ENCODE results near the gene PTPRS.
A peak's percentile ranks its signal among the peaks of the same experiment; 100 is the strongest.
"Not testable (repeated sequence)": the region's sequence is repeated elsewhere in the genome, so short reads cannot be mapped to it uniquely, and the experiment has no call there.

The PTPRS gene

DNA sequence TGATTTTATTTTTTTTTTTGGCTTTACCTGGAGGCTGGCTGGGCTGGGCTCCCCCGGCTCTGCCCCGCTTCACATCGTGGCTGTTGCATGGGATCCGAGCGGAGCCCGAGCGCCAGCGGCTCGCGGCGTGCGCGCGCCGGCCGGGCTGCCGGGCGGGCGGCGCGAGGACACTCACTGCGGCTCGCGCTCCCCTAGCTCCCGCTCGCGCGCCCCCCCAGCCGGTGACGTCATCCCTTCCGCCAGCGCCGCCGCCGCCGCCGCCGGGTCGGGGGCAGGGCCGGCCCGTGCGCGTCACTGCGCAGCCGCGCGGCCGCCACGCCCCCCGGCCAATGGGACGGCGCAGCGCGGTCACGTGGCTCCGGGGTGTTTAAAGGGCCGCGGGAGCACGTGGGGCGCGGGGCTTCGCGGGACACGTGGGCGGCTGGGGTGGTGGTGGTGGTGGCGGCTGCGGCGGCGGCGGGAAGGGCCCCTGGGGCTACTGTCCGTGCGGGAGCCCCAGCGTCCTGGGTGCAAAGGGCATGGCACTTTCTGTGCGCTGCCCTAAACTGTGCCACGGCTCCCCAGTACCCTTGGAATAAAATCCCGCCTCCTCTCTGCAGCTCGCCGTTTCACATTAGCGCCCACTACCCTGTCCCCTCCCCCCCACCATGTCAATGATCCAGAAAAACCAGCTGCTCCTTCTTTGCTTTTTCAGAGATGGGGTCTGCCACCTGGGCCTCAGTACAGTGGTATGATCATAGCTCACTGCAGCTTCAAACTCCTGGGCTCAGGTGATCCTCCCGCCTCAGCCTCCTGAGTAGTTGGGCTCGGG, at the start of gene PTPRS:
PTPRS (minus strand) TSS at position 176 of the 811 bp plus-strand sequence. CDS start 54,672 bp downstream, outside the sequence.
- Histone ChIP-seq H3K36me3 (ENCODE audit: control insufficient read depth in 1 of 2, insufficient read depth in 2 of 2, low read length in 2 of 2) (no peaks in the 10 kb centered on the region), H3K27me3 (ENCODE audit: control insufficient read depth in 1 of 2, insufficient read depth in 2 of 2, low read length in 2 of 2) (peaks cover 18 to 28% of the 10 kb centered on the region in 2 donors), H3K4me1 (ENCODE audit: control insufficient read depth in 1 of 2, insufficient read depth in 2 of 2, low read length in 2 of 2) (no peaks in the 10 kb centered on the region), H3K9me3 (ENCODE audit: control insufficient read depth in 1 of 2, low read length in 2 of 2) (no peaks in the 10 kb centered on the region), H3K27ac (ENCODE audit: low read depth, low read length) (no peak within 1 kb of the TSS), H3K9ac (ENCODE audit: low read depth in 1 of 2, low read length in 2 of 2) (no peak within 1 kb of the TSS), H3K4me3 (ENCODE audit: low read depth in 1 of 2, low read length in 2 of 2) (peak within 1 kb of the TSS; percentile 29 to 43)

DNA sequence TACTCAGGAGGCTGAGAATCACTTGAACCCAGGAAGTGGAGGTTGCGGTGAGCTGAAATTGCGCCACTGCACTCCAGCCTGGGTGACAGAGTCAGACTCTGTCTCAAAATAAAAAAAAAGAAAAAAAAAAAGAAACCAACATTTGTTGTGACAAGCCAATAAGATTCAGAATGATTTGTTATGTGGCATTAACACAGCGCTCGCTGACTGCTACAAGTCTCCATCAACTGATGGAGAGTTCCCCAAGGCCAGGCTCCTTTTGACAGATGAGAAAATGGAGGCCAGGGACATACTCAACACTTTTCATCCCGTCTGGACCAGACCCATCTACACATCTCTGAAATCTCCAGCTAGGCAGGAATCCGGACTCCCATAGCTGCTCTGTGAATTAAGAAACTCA, 48.7 kb upstream of the PTPRS start:
- Histone ChIP-seq H3K4me1 (ENCODE audit: control insufficient read depth in 1 of 2, insufficient read depth in 2 of 2, low read length in 2 of 2) (no peaks in the 10 kb centered on the region), H3K4me3 (ENCODE audit: low read depth in 1 of 2, low read length in 2 of 2) (no peak overlapping the region), H3K36me3 (ENCODE audit: control insufficient read depth in 1 of 2, insufficient read depth in 2 of 2, low read length in 2 of 2) (no peaks in the 10 kb centered on the region), H3K27me3 (ENCODE audit: control insufficient read depth in 1 of 2, insufficient read depth in 2 of 2, low read length in 2 of 2) (peaks cover 3 to 5% of the 10 kb centered on the region in 2 donors), H3K27ac (ENCODE audit: low read depth, low read length) (no peak overlapping the region), H3K9me3 (ENCODE audit: control insufficient read depth in 1 of 2, low read length in 2 of 2) (no peaks in the 10 kb centered on the region), H3K9ac (ENCODE audit: low read depth in 1 of 2, low read length in 2 of 2) (no peak overlapping the region)

DNA sequence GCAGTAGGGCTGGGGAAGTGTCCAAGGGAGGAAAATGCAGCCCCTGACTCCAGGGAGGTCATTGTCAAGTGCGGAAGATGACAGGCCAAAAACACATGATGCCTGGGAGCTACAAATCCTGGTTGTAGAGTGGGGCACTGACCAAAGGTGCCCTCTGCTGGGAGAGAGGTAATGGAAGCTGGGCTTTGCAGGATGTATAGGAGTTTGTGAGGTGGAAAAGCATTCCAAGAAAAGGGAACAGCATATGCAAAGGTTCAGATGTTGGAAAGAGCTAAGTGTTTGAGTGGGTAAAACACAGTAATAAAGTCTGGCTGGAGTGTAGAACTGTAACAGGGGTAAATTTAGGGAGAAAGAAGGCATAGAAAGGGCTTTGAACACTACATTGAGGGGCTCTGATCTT, 46.9 kb upstream of the PTPRS start:
- no peaks in the 10 kb centered on the region for H3K4me1 ChIP-seq (ENCODE audit: control insufficient read depth in 1 of 2, insufficient read depth in 2 of 2, low read length in 2 of 2)
- no peaks in the 10 kb centered on the region for H3K36me3 ChIP-seq (ENCODE audit: control insufficient read depth in 1 of 2, insufficient read depth in 2 of 2, low read length in 2 of 2)
- no peak overlapping the region for H3K4me3 ChIP-seq (ENCODE audit: low read depth in 1 of 2, low read length in 2 of 2)
- no peak overlapping the region for H3K9ac ChIP-seq (ENCODE audit: low read depth in 1 of 2, low read length in 2 of 2)
- no peaks in the 10 kb centered on the region for H3K27me3 ChIP-seq (ENCODE audit: control insufficient read depth in 1 of 2, insufficient read depth in 2 of 2, low read length in 2 of 2)
- H3K9me3 ChIP-seq (ENCODE audit: control insufficient read depth in 1 of 2, low read length in 2 of 2): peaks cover 0 to 6% of the 10 kb centered on the region in 2 donors
- H3K27ac ChIP-seq (ENCODE audit: low read depth, low read length): no peak overlapping the region

DNA sequence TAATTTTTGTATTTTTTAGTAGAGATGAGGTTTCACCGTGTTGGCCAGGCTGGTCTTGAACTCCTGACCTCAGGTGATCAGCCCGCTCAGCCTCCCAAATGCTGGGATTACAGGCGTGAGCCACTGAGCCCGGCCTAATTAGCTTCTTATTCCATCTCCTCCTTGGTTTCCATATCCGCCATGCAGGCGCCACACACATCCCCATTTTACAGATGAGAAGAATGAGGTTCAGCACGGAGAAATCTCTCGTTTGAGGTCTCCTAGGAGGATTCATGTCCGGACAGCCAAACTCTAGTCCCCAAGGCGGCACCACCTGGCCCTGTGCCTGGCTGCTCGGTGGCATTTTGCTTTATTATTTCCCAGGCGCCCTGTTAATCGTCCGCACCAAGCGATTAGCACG, 46.2 kb upstream of the PTPRS start:
- Histone ChIP-seq H3K4me1 (ENCODE audit: control insufficient read depth in 1 of 2, insufficient read depth in 2 of 2, low read length in 2 of 2) (no peaks in the 10 kb centered on the region), H3K27me3 (ENCODE audit: control insufficient read depth in 1 of 2, insufficient read depth in 2 of 2, low read length in 2 of 2) (no peaks in the 10 kb centered on the region), H3K36me3 (ENCODE audit: control insufficient read depth in 1 of 2, insufficient read depth in 2 of 2, low read length in 2 of 2) (no peaks in the 10 kb centered on the region), H3K27ac (ENCODE audit: low read depth, low read length) (no peak overlapping the region), H3K9ac (ENCODE audit: low read depth in 1 of 2, low read length in 2 of 2) (no peak overlapping the region), H3K9me3 (ENCODE audit: control insufficient read depth in 1 of 2, low read length in 2 of 2) (peaks cover 0 to 9% of the 10 kb centered on the region in 2 donors), H3K4me3 (ENCODE audit: low read depth in 1 of 2, low read length in 2 of 2) (no peak overlapping the region)

DNA sequence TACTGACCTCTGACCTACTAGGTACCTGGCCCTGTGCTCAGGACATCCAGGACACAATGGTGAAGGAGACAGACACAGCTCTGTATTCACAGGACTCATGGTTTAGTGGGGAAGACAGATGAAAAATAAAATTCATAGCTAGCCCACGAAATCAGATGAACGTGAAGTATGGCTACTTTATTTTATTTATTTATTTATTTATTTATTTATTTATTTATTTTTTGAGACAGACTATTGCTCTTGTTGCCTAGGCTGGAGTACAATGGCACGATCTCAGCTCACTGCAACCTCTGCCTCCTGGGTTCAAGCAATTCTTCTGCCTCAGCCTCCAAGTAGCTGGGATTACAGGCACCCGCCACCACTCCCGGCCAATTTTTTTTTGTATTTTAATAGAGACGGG, 40.6 kb upstream of the PTPRS start:
- not testable (repeated sequence) for H3K36me3 ChIP-seq (ENCODE audit: control insufficient read depth in 1 of 2, insufficient read depth in 2 of 2, low read length in 2 of 2); H3K4me3 ChIP-seq (ENCODE audit: low read depth in 1 of 2, low read length in 2 of 2); H3K27ac ChIP-seq (ENCODE audit: low read depth, low read length); H3K9ac ChIP-seq (ENCODE audit: low read depth in 1 of 2, low read length in 2 of 2); H3K4me1 ChIP-seq (ENCODE audit: control insufficient read depth in 1 of 2, insufficient read depth in 2 of 2, low read length in 2 of 2); H3K27me3 ChIP-seq (ENCODE audit: control insufficient read depth in 1 of 2, insufficient read depth in 2 of 2, low read length in 2 of 2)
- peaks cover 0 to 10% of the 10 kb centered on the region in 2 donors for H3K9me3 ChIP-seq (ENCODE audit: control insufficient read depth in 1 of 2, low read length in 2 of 2)

DNA sequence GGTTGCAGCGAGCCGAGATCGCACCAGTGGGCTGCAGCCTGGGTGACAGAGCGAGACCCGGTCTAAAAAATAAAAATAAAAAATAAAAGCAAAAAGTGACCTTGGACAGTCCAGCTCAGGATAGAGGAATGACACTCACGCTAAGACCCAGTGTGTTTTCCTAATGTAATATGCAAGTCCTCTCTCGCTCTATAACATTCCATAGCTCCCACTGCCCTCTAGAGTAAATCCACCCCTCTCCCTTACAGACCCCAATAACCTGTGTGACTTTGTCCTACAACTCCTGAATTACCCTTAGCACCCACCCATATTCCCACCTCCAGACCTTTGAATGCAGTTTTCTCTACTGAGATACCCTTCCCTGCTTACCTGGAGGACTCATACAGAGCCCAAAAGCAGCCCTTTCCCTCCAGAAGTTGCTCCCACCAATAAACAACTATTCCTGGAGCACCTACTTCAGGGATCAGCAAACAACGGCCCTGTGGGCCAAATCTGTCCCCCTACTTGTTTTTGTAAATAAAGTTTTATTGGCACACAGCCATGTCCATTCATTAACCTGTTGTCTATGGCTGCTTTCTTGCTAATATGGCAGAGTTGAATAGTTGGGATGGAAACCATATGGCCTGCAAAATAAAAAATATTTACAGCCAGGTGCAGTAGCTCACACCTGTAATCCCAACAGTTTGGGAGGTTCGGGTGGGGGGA, 39.8 kb upstream of the PTPRS start:
- H3K36me3 ChIP-seq (ENCODE audit: control insufficient read depth in 1 of 2, insufficient read depth in 2 of 2, low read length in 2 of 2): no peaks in the 10 kb centered on the region
- peaks cover 0 to 10% of the 10 kb centered on the region in 2 donors for H3K9me3 ChIP-seq (ENCODE audit: control insufficient read depth in 1 of 2, low read length in 2 of 2)
- H3K27ac ChIP-seq (ENCODE audit: low read depth, low read length): no peak overlapping the region
- no peaks in the 10 kb centered on the region for H3K4me1 ChIP-seq (ENCODE audit: control insufficient read depth in 1 of 2, insufficient read depth in 2 of 2, low read length in 2 of 2)
- no peaks in the 10 kb centered on the region for H3K27me3 ChIP-seq (ENCODE audit: control insufficient read depth in 1 of 2, insufficient read depth in 2 of 2, low read length in 2 of 2)
- H3K9ac ChIP-seq (ENCODE audit: low read depth in 1 of 2, low read length in 2 of 2): no peak overlapping the region
- H3K4me3 ChIP-seq (ENCODE audit: low read depth in 1 of 2, low read length in 2 of 2): no peak overlapping the region

DNA sequence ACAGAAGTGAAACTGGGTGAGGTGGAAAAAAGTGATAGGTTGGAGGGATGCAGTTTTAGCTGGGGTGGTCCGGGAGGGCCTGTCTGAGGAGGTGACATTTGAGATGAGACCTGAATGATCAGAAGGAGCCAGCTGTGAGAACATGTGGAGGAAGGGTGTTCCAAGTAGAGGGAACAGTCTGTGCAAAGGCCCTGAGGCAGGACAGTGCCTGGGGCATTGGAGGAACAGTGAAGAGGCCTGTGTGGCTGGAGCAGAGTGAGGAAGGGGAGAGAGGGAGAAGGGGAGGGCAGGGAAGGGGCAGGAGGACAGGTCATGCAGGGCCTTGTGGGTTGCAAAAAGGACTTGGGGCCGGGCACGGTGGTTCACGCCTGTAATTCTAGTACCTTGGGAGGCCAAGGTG, 36.3 kb upstream of the PTPRS start:
- Histone ChIP-seq H3K9me3 (ENCODE audit: control insufficient read depth in 1 of 2, low read length in 2 of 2) (peaks cover 0 to 8% of the 10 kb centered on the region in 2 donors), H3K27ac (ENCODE audit: low read depth, low read length) (no peak overlapping the region)

DNA sequence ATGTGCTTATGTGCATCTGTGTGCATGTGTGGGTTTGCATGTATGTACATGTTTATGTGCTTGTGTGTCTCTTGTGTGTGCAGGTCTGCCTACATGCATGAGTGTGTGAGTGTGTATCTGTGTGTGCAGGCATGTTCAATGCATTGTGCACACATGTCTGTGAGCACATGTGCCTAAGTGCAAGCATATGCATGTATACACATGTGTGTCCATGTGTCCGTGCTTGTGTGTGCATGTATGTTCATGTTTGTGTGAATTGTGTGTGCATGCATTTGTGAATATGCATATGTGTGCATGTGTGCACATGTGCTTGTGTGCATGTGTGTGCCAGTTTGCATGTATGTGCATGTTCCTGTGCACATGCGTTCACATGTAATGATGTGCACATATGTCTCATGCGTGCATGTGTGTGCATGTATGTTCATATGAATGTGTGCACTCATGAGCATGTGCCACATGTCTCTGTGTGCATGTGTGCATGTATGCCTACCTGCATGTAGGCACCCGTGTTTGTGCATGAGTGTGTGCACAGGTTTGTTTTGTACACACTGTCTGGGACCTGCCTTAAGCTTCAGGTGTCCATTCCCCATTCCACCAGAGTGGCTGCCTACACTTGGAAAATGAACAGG, 32.1 kb upstream of the PTPRS start:
- Histone ChIP-seq H3K4me3 (ENCODE audit: low read depth in 1 of 2, low read length in 2 of 2) (no peak overlapping the region), H3K9ac (ENCODE audit: low read depth in 1 of 2, low read length in 2 of 2) (no peak overlapping the region), H3K9me3 (ENCODE audit: control insufficient read depth in 1 of 2, low read length in 2 of 2) (peaks cover 0 to 6% of the 10 kb centered on the region in 2 donors), H3K27ac (ENCODE audit: low read depth, low read length) (no peak overlapping the region), H3K36me3 (ENCODE audit: control insufficient read depth in 1 of 2, insufficient read depth in 2 of 2, low read length in 2 of 2) (no peaks in the 10 kb centered on the region), H3K4me1 (ENCODE audit: control insufficient read depth in 1 of 2, insufficient read depth in 2 of 2, low read length in 2 of 2) (no peaks in the 10 kb centered on the region), H3K27me3 (ENCODE audit: control insufficient read depth in 1 of 2, insufficient read depth in 2 of 2, low read length in 2 of 2) (no peaks in the 10 kb centered on the region)

More for the DNA sequence above, 36.3 kb upstream of the PTPRS start:
- Histone ChIP-seq H3K27me3 (ENCODE audit: control insufficient read depth in 1 of 2, insufficient read depth in 2 of 2, low read length in 2 of 2) (no peaks in the 10 kb centered on the region), H3K4me1 (ENCODE audit: control insufficient read depth in 1 of 2, insufficient read depth in 2 of 2, low read length in 2 of 2) (no peaks in the 10 kb centered on the region), H3K9ac (ENCODE audit: low read depth in 1 of 2, low read length in 2 of 2) (no peak overlapping the region), H3K36me3 (ENCODE audit: control insufficient read depth in 1 of 2, insufficient read depth in 2 of 2, low read length in 2 of 2) (no peaks in the 10 kb centered on the region), H3K4me3 (ENCODE audit: low read depth in 1 of 2, low read length in 2 of 2) (no peak overlapping the region)

DNA sequence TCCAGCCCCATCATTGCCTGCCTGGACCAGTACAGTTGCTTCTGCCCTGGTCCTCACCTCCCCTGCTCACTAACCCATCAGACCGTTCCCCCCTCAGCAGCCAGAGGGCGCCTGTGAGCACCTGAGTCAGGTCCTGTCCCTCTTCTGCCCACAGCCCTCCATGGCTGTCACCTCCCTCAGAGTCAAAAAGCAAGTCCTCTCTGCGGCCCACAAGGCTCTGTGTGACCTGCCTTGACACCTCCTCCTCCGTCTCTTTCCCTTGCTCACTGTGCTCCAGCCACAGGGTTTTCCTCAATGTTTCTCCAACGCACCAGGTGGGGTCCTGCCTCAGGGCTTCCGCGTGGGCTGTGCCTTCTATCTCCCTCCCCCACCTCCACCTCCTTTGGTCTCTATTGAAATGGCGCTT, 29.4 kb upstream of the PTPRS start:
- no peak overlapping the region for H3K27ac ChIP-seq (ENCODE audit: low read depth, low read length)
- H3K9me3 ChIP-seq (ENCODE audit: control insufficient read depth in 1 of 2, low read length in 2 of 2): peaks cover 0 to 6% of the 10 kb centered on the region in 2 donors
- H3K4me3 ChIP-seq (ENCODE audit: low read depth in 1 of 2, low read length in 2 of 2): no peak overlapping the region
- no peak overlapping the region for H3K9ac ChIP-seq (ENCODE audit: low read depth in 1 of 2, low read length in 2 of 2)
- H3K36me3 ChIP-seq (ENCODE audit: control insufficient read depth in 1 of 2, insufficient read depth in 2 of 2, low read length in 2 of 2): no peaks in the 10 kb centered on the region
- no peaks in the 10 kb centered on the region for H3K27me3 ChIP-seq (ENCODE audit: control insufficient read depth in 1 of 2, insufficient read depth in 2 of 2, low read length in 2 of 2)
- H3K4me1 ChIP-seq (ENCODE audit: control insufficient read depth in 1 of 2, insufficient read depth in 2 of 2, low read length in 2 of 2): no peaks in the 10 kb centered on the region

DNA sequence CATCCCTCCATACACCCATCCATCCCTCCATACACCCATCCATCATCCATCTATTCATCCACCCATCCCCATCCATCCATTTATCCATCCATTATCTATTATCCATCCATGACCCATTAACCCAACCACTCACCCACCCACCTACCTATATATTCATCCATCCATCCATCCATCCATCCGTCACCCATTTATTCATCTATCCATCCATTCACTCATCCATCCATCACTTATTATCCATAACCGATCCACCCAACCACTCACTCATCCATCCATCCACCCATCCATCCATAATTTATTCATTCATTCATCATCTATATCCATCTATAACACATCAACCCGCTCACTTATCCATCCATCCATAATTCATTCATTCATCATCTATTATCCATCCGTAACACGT, 28.7 kb upstream of the PTPRS start:
- H3K4me1 ChIP-seq (ENCODE audit: control insufficient read depth in 1 of 2, insufficient read depth in 2 of 2, low read length in 2 of 2): no peaks in the 10 kb centered on the region
- H3K9me3 ChIP-seq (ENCODE audit: control insufficient read depth in 1 of 2, low read length in 2 of 2): peaks cover 0 to 6% of the 10 kb centered on the region in 2 donors
- no peaks in the 10 kb centered on the region for H3K36me3 ChIP-seq (ENCODE audit: control insufficient read depth in 1 of 2, insufficient read depth in 2 of 2, low read length in 2 of 2)

More for the DNA sequence above, 28.7 kb upstream of the PTPRS start:
- no peak overlapping the region for H3K9ac ChIP-seq (ENCODE audit: low read depth in 1 of 2, low read length in 2 of 2)
- no peak overlapping the region for H3K4me3 ChIP-seq (ENCODE audit: low read depth in 1 of 2, low read length in 2 of 2)
- H3K27ac ChIP-seq (ENCODE audit: low read depth, low read length): no peak overlapping the region
- H3K27me3 ChIP-seq (ENCODE audit: control insufficient read depth in 1 of 2, insufficient read depth in 2 of 2, low read length in 2 of 2): no peaks in the 10 kb centered on the region
